RWPE1 (cell line): ENCODE data around the gene MUC6.

Experiments used
- CTCF ChIA-PET: fragments of 350-600 bp; sonication (Branson Sonifier 250); formaldehyde crosslinking; extraction: SDS; loops from one replicate; lab custom pipeline; 2021; lab: Yijun Ruan, JAX
- POLR2A ChIA-PET: fragments of 400-600 bp; formaldehyde crosslinking; extraction: SDS; loops from one replicate; lab custom pipeline; 2020; ENCODE audit warnings: antibody characterized with exemption; ENCODE audit not compliant: low non-redundant PET; lab: Yijun Ruan, JAX
- DNase-seq: peaks from one replicate; pipeline ENCODE4 v3.0.0; 2012; ENCODE audit warnings: low spot score
- H3K27ac ChIP-seq: fragments of 450-650 bp; 2 replicates; pipeline ENCODE4 v1.5.1; 2017
- CTCF ChIP-seq: fragments of 450-650 bp; conservative IDR thresholded peaks from 2 replicates; pipeline ENCODE4 v1.5.1; 2017; ENCODE audit warnings: low read depth, mild to moderate bottlenecking

The MUC6 gene

GRCh38 chr11:997907-998306, 38.6 kb downstream of the MUC6 start:
- DNase-seq: no peak
- TF ChIP-seq CTCF: no peak
- H3K27ac ChIP-seq: peak overlapping the region; percentile 32; the same call in 1 of the 2 replicates
- POLR2A ChIA-PET: no interaction called here
- CTCF ChIA-PET: no interaction called here

- H3K27ac ChIP-seq: peak overlapping the region; percentile 32
- POLR2A ChIA-PET: no interaction called here
- no peak for DNase-seq
- TF ChIP-seq CTCF: no peak
- CTCF ChIA-PET: interaction anchor here (0.6 kb wide), 1 partner anchor 122 kb away, joined by 3 read pairs; no protein-coding TSS in a partner anchor
Measured at GRCh38 chr11:996681-997080, 39.8 kb downstream of the MUC6 start.

GRCh38 chr11:995752-996420, 40.6 kb downstream of the MUC6 start:
- no peak for DNase-seq
- ChIA-PET POLR2A (no interaction called here), CTCF (interaction anchor here (0.6 kb wide), 1 partner anchor 114 kb away, joined by 3 read pairs; no protein-coding TSS in a partner anchor)
- peak overlapping the region; percentile 32 for H3K27ac ChIP-seq
- no peak for TF ChIP-seq CTCF

GRCh38 chr11:995044-995751, 41.3 kb downstream of the MUC6 start:
- ChIA-PET CTCF (interaction anchor here (0.5 to 0.6 kb wide), 2 partner anchors 57 to 114 kb away, joined by 3 read pairs; no protein-coding TSS in a partner anchor), POLR2A (no interaction called here)
- H3K27ac ChIP-seq: peak overlapping the region; percentile 49
- no peak for TF ChIP-seq CTCF
- DNase-seq: no peak

- DNase-seq: no peak
- no peak for TF ChIP-seq CTCF
- no peak overlapping the region for H3K27ac ChIP-seq
- ChIA-PET POLR2A (no interaction called here), CTCF (no interaction called here)
Measured at GRCh38 chr11:993632-994167, 42.8 kb downstream of the MUC6 start.

- POLR2A ChIA-PET: no interaction called here
Measured at GRCh38 chr11:992577-992976, 43.9 kb downstream of the MUC6 start.

More at GRCh38 chr11:992577-992976, 43.9 kb downstream of the MUC6 start:
- peak overlapping the region; percentile 50 for H3K27ac ChIP-seq
- CTCF ChIA-PET: no interaction called here
- no peak for TF ChIP-seq CTCF
- no peak for DNase-seq
